Stimulated activated CD8-positive, alpha-beta memory T cell treated with anti-CD3 and anti-CD28 coated beads, Interleukin-15, amount 100 ng/mL, for 1 hour (primary cell): ENCODE results near the gene IL33.

ENCODE experiments used
- DNase-seq: peaks from one replicate; pipeline ENCODE4 v3.0.0-alpha.2; 2020; ENCODE audit warnings: low read depth

The IL33 gene

GRCh38 chr9:6218099-6218502, 2.5 kb downstream of the IL33 start:
- no peak for DNase-seq

GRCh38 chr9:6219040-6219439, 3.4 kb downstream of the IL33 start:
- DNase-seq: no peak

GRCh38 chr9:6219981-6220380, 4.4 kb downstream of the IL33 start:
- DNase-seq: no peak

- DNase-seq: no peak
Observed at GRCh38 chr9:6224393-6225154, 9.0 kb downstream of the IL33 start.

- no peak for DNase-seq
Observed at GRCh38 chr9:6226696-6227095, 11.1 kb downstream of the IL33 start.

GRCh38 chr9:6229186-6229585, 13.6 kb downstream of the IL33 start:
- DNase-seq: no peak

GRCh38 chr9:6229619-6230018, 14.0 kb downstream of the IL33 start:
- no peak for DNase-seq

- DNase-seq: no peak
Observed at GRCh38 chr9:6230037-6230780, 14.6 kb downstream of the IL33 start.

- DNase-seq: no peak
Observed at GRCh38 chr9:6232336-6232945, 16.8 kb downstream of the IL33 start.

GRCh38 chr9:6234014-6234413, 18.4 kb downstream of the IL33 start:
- DNase-seq: no peak

GRCh38 chr9:6237267-6237666, 21.7 kb downstream of the IL33 start:
- no peak for DNase-seq

GRCh38 chr9:6239048-6239461, 23.4 kb downstream of the IL33 start:
- DNase-seq: no peak

- DNase-seq: no peak
Observed at GRCh38 chr9:6239694-6240093, 24.1 kb downstream of the IL33 start.

GRCh38 chr9:6243746-6244145, 28.1 kb downstream of the IL33 start:
- DNase-seq: no peak

- DNase-seq: no peak
Observed at GRCh38 chr9:6247266-6247665, 31.7 kb downstream of the IL33 start.

- no peak for DNase-seq
Observed at GRCh38 chr9:6268826-6269397, 53.3 kb downstream of the IL33 start.

GRCh38 chr9:6270896-6271295, 55.3 kb downstream of the IL33 start:
- no peak for DNase-seq

- no peak for DNase-seq
Observed at GRCh38 chr9:6271508-6272228, 56.1 kb downstream of the IL33 start.

GRCh38 chr9:6272229-6272598, 56.6 kb downstream of the IL33 start:
- DNase-seq: no peak

GRCh38 chr9:6277417-6277816, 61.8 kb downstream of the IL33 start:
- DNase-seq: no peak

GRCh38 chr9:6301858-6302257, 86.3 kb downstream of the IL33 start:
- DNase-seq: no peak

- no peak for DNase-seq
Observed at GRCh38 chr9:6302417-6302816, 86.8 kb downstream of the IL33 start.
